Measurements from ENCODE around the gene VTCN1.

The VTCN1 gene

DNA sequence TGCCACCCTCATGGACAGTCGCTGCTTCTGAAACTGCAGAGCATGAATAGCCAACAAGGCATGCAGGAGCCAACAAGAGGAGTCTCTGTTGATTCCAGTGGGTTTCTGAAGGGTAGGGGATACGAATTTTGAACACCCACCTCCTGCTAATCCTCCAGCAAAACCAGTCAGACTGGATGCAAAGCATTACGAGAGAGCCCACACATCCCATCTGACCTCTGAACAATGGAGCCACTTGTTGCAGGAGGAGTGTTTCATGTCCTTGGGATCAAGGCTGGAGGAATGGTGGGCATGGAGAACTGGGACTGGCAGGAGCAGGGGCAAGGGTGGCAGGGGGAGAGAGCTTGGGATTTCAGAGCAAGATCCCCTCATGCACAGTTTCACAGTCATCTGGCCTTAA, 1.6 kb downstream of the VTCN1 start:
- DNase-seq (ENCODE audit: low spot score), result no peak

DNA sequence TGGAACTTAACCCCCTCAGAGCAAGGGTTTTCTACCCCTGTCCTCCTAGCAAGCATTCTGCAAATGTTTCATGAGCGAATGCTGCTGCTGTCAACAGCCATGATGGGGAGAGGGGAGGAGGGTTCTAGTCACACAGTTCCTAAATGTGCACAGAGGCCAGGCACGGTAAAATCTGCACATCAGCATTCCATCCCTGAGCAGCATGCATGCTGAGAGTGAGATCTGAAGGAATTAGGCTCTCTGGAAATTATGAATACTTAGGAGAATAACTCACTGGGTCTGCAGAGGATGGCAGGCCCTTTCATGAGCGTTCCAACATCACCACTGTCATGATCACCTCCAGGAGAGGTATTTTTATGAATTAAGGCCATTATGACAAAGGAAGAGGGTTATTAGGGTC, 2.1 kb downstream of the VTCN1 start:
- no peak for DNase-seq (ENCODE audit: low spot score)

DNA sequence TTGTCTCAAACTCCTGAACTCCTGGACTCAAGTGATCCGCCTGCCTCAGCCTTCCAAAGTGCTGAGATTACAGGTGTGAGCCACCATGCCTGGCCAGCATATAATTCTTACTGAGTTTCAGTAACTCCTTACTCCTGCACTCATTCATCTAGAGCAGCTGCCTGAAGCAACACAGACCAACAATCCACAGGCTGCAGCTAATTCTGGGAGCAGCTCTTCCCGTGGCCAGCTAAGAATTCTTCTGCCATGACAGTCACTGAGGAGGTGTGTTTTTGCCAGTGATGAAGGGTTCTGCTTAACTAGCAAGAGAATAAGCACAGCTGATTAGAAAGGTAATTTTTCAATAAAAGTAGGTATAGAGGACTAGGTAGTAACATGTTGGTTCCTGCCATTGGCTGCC, 5.4 kb downstream of the VTCN1 start:
- no peak for DNase-seq (ENCODE audit: low spot score)

DNA sequence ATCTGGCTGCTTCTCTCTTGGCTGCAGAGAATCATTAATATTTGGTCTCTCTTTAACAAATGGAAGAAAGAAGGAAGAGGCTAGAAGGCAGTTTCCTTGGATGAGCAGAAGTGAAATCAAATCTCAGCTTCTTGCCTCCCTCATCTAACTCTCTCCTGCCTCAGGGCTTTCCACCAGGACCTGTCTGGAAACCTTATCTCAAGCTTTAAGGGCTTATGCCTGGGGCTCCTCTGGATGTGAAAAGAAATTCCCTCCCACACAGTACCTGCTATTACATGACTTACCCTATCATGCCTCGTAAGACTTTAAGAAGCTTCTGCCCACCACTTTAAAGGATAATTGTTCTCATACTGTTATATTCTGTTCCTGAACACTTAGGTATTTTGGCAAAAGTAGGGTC, 8.9 kb downstream of the VTCN1 start:
- no peak for DNase-seq (ENCODE audit: low spot score)

DNA sequence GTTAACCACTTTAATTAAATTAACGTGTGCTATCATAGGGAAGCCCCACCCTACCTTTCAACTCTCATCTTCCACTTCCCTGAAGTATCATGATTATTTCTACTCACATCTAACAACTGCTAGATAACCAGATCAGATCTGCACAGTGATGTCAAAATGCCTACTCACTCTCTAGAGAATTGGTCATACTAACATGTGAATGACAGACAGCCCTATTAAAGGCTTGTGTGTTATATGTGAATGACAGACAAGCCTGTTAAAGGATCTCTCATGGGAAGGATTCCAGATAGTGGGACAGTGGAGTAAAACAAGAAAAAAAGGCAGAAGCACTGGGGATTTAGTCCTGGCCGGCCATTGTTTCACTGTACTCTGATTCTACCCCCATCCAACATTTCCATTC, 12.6 kb downstream of the VTCN1 start:
- no peak for DNase-seq (ENCODE audit: low spot score)

DNA sequence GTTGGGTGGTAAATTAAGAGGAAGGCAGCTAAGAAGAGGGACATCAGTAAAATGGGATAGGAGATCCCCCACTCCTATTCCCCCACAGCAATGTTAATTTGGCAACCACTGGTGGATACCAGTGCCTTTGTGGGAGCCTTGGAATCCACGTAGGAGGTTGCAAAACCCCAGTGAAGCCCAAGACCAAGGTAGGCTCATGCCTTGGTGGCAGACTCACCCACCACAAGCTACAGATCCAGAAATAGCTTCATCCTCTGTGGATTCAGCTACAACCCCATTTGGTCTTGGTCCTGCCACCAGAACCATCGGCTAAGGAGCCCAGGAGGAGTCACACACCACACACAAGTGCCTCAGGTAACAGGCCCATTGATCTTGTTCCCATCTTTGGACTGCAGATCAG, 21.0 kb downstream of the VTCN1 start:
- no peak for DNase-seq (ENCODE audit: low spot score)

DNA sequence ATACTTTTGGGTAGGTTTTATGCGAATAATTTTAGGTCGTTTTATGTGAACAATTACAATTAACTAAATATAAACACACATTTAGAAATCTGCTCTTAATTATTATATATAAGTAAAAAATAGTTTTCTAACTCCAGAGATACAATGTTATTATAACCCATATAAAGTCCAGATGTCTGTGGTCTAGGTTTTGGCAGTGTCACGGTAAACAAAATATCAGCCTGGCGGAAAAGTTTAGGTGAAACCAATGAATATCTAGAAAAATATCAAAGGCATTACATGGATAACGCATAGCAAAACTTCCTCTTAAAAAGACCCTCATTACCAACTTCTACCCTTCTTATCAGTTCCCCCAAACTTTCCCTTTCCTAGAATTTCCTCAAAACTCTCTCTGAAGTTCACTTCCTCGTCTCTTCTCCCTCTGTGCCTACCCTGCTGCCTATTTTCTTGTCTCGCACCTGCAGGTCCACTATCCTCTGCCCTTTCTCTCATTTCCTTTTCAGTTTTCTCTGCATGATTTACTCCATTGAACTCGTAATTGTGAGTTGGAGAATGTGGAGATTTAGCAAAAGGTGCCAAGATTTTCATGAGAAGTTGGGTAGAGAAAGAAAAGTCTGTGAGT, 21.8 kb downstream of the VTCN1 start:
- no peak for DNase-seq (ENCODE audit: low spot score)

DNA sequence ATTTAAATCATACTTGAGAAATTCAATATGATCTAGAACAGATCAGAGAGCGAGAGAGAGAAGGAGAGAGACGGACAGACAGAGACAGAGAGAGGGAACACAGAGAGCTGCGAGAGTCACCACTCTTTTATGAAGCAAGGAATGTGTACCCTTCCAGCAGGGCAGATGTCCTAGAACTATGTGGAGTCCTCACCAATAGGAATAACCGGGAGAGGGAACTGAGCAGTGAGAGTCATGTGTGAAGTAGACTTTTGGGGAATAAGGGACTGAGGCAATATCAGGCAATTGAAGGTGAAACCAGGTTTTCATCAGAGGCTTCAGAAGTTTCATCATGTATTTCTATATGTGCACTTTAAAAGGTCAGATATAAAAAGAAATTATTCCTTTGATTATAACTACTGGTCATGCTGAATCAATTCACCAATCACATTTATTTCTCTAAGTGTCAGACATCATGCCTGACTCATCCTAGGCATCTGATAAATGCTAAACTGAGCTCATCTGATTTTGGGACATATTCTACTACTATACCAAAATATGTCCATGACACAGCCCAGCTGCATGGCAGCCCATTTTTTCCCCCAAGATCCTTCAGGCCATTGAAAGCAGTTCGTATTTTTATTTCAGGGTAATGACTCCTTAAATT, 22.4 kb downstream of the VTCN1 start:
- no peak for DNase-seq (ENCODE audit: low spot score)

DNA sequence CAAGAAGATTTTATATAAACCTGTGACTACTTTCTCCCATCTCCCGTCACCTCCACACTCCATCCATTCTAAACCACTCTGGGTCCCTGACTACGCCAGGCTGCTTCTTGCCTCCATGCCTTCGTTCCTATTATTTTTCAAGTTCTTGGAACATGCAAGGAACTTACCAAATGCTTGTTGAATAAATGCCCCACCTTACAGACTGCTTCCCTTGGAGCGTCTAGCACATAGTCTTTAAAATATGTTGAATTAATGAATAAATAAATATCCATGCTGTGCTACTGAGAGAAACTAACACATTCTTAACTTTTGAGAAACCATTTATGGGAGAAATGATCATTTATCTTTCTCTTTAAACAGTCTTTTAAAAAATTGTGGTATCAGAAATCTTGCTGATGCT, 27.6 kb downstream of the VTCN1 start:
- DNase-seq (ENCODE audit: low spot score), result no peak

DNA sequence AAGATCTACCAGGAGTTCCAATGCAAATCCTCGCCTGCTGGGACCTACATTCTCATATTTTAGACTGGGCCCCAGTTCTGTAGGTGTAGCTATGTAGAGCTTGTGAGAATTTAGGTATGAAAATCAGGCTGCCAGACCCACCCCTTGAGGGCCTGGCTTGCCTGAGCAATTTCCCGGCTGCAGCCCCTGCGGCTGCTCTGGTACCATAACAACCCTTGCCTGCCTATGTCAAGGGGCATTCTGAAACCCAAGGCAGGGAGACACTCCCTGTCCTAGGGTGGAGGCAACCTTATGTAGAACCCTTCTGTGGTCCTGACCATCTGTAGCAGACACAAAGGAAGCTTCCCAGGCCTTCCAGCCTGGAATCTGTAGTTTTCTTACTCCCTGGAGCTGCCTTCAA, 28.4 kb downstream of the VTCN1 start:
- DNase-seq (ENCODE audit: low spot score), result no peak

DNA sequence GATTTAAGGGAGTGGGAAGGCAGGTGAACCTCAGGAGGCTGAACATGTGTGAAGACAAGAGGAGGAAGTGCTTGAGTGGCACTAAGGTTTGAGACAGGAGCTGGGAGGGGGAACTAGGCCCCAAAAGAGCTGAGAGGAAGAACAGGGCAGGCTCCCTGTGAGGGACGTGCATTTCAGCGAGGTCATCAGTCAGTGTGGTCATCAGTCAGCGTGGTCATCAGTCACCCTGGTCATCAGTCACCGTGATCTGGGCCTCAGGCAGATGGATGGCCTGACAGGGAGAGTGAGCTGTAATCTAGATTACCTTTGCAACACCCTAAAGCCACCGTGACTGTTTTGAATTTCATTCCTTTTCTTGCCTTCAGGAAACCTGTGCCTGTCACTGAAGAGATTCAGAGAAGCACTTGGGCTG, 29.1 kb downstream of the VTCN1 start:
- DNase-seq (ENCODE audit: low spot score), result no peak

DNA sequence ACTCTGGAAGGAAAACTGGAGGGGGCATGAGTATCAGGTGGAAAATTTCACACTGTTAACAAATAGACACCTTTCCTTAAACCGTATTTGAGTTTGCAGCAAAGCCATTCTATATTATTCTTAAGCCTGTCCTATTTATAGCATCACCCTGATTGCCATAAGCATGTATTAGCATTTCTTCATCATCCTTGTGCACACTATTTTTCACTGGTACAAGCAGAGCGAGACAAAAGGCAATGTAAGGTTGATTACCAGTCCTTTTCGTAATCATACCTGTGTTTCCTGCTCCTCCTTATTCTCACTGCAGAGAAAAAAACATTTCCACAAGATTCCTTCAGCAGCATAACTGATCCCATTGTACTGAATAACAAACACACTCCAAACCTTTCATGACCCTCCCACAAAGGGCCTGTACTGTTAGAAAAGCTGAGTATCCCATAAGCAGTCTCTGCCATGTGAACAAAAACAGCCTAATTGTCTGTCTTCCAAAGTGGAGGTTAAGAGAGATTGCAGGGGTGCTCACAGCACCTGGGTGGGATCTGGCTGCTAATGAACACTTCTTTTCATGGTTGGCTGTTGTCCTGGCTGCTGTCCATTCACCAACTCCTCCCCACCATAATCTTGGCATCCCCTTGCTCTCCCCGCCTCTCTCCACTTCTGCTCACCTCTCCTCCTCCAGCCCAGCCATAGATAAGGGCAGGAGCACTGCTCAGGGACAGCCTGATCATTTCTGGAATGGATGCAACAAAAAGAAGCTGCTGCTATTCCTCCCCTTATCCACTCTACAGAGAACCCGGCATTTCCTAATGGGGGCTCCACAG, 30.4 kb downstream of the VTCN1 start:
- no peak for DNase-seq (ENCODE audit: low spot score)

DNA sequence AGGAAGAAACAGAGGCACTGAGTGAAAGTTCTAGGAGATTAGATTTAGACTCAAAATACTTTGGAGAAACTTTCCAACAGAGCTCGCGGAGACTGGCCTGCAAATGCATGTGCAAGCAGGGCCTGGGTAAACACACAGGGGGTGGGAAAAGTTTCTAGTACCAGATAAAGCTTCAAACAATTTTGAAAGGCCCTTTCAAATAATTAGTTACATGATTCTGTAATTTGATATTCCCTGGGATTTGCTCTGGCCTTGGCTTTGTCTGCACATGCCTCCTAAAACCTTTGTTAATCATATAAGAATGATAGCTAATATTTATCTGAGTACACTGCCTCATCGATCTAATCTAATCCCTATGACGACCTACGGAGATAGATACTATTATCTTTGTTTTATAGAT, 31.3 kb downstream of the VTCN1 start:
- no peak for DNase-seq (ENCODE audit: low spot score)

DNA sequence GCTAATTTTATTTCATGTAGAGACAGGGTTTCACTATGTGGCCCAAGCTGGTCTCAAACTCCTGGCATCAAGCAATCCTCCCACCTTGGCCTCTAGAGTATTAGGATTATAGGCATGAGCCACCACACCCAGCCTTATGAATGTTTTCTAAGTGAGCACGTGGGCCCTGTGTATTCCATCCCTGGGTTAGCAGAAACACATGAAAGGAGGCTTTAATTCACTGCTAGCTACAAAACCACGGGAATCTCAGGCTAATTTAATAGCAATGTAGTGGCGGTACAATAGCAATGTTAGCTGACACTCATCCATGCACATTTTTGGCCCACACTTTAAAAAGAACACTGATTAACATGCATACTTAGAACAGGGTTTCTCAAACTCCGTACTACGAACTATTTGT, 32.0 kb downstream of the VTCN1 start:
- no peak for DNase-seq (ENCODE audit: low spot score)

DNA sequence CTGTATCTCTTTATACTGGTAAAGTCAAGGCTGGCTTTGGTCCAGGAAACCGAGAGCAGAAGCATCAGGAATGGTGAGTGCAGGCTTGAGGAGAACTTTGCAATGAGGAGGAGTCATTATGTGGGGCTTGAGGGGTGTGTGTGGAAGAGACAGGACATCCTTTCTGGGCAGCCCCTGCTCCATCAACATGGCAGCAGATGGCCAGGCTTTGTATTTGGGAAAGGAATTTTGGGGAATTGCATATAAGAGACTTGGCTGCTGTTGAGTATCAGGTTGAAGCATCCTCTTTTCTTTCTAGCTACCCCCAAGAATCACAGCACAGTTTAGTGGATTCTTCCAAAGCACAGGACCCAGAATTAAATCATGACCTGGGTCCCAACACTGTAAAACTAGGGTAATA, 33.4 kb downstream of the VTCN1 start:
- no peak for DNase-seq (ENCODE audit: low spot score)

DNA sequence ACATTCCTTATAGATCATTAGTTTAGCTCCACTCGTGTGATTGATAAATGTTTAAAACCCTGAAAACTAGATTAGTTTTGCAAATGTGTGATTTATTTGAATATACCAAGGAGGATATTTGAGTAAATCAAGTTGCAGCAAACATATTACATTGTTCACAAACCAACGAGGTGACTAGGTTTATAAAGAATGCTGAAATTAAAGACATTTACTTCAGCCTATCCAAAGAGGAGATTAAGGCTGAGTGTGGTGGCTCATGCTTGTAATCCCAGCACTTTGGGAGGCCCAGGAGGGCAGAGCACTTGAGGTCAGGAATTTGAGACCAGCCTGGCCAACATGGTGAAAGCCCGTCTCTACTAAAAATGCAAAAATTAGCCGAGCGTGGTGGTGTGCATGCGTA, 34.1 kb downstream of the VTCN1 start:
- DNase-seq (ENCODE audit: low spot score), result no peak

DNA sequence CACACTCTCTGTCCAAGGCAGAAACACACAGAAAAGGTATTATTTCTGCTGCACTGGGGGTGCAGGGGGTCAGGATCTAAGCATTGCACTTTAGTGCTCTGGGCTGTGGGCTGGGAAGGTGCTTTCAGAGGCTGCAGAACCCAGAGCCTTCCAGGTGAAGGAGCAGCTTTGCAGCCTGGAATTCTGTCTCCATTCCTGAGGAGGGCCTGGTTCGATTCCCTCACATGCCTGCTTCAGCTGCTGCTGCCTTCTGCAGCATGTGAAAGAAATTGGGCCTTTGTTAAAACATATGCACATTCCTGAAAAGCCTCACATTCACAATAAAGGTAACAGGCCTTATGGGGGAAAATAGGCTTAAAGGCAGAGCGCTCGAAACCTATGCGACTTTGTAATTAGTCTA, 35.9 kb downstream of the VTCN1 start:
- no peak for DNase-seq (ENCODE audit: low spot score)

DNA sequence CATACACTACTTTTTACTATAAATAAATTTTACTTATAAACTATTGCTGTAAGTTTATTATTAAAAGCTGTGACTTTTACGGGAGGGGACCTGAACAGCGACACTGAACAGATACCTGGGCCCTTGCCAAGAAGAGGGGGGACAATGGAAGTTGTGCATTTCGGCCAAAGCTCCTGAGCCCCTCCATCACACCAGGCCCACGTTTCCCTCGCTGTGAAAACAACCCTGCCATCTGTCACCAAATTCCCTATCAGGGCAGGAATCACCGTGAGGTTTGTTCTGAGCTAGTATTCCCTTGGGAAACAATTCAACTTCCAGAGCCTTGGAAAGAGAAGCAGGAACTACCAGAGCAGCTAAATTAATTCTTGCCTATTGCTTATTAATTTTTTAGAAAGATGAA, 37.0 kb downstream of the VTCN1 start:
- no peak for DNase-seq (ENCODE audit: low spot score)

DNA sequence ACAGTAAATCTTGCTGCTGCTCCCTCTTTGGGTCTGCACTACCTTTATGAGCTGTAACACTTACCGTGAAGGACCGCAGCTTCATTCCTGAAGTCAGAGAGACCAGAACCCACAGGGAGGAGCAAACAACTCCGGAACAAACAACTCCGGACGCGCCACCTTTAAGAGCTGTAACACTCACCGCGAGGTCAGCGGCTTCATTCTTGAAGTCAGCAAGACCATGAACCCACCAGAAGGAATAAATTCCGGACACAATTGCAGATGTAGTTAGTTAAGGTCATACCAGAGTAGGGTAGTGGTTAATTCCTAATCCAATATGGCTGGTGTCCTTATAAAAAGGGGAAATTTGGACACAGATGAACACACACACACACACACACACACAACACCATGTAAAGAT, 37.7 kb downstream of the VTCN1 start:
- DNase-seq (ENCODE audit: low spot score), result no peak

DNA sequence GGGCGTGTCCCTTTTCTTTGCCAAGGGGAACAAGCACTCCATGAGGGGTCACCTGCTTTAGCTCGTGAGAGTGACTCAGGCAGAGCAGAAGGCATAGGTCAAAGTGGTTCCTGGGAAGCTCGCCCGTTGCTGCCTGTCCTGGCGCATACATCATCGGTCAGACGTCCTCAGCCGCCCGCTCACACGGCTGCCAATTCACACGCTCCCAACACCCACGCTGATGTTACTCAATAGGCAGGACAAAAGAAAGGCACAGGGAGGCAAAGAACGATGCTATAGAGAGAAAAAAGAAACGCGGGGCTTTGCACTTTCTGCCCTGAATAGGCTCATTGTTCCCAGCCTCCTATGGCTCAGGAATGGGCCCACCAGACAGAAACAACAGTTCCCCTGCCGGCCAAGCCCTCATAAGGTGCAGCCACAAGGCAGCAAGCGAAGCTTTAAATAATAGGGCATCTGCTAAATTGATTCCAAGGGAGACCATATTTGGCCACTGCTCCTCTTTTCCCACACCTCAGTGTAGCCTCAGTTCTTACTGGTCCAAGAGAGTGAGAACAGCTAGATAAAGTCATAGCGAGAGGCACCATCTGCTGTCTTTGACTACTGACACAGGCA, 38.7 kb downstream of the VTCN1 start:
- no peak for DNase-seq (ENCODE audit: low spot score)

DNA sequence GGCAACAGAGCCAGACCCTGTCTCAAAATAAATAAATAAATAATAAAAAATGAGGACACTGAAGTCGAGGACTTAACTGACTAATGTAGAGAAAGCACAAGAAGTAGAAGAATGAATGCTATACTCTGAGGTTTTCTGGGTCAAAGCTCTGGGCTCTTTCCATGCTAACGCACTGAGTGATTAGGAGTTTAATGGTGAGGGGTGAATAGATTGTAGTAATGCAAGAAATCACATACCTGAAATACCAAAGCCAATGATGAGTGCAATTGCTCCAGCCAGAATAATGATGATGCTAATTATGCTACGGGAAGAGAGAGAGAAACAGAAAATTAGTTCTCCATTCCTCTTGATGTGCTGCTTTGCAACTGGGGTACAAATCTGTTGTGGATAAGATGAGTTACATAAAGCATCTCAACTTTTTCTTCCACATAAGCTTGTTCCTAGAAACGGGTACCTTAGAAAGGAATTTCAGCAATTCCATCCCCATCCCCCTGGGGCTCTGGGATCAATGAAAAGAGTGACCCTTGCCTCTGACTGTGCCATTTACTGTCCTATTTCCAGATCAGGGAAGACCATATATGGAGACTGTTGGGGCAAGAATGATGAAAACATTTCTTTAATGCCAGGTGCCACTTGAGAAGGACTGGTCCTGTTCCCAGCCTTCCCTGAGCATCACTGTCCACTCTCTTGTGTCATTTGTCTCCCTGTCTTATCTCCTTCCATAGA, 40.7 kb downstream of the VTCN1 start:
- DNase-seq (ENCODE audit: low spot score), result no peak

DNA sequence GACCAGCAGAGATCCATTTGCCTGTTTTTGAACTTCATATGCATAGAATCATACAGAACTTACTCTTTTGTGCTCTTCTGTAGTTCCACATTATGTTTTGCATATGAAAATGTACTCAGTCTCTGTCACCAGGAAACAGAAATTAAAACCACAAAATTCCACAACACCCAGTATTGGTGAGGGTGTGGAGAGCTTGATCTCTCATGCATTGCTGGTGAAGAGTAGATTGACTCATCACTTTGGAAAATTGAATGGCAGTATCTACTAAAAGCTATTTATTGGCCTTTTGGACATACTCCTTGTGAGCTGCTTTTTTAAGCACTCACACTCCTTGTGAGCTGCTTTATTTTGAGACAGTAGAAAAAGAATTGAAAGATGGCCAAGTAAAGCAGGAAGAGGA, 43.3 kb downstream of the VTCN1 start:
- DNase-seq (ENCODE audit: low spot score), result no peak
